Bone marrow (tissue), 2 donors: ENCODE results near the gene HSF2BP.
"Not testable (repeated sequence)": the region's sequence is repeated elsewhere in the genome, so short reads cannot be mapped to it uniquely, and the experiment has no call there.

Experiments
- DNase-seq, 2 donors: peaks; one replicate each; lab custom pipeline; 2025; lab: John Stamatoyannopoulos, UW

The HSF2BP gene

GRCh38 chr21:43619344-43619743 lies 39.9 kb downstream of the HSF2BP start:
- DNase-seq: no peak

- no peak for DNase-seq
Observed at GRCh38 chr21:43618940-43619339, 40.3 kb downstream of the HSF2BP start.

- DNase-seq: not testable (repeated sequence)
Observed at GRCh38 chr21:43616861-43617260, 42.4 kb downstream of the HSF2BP start.

- no peak for DNase-seq
Observed at GRCh38 chr21:43614839-43615238, 44.4 kb downstream of the HSF2BP start.

- DNase-seq: no peak
Observed at GRCh38 chr21:43613755-43614638, 45.3 kb downstream of the HSF2BP start.

- DNase-seq: peak in 1 of 2 donors; percentile 5
Observed at GRCh38 chr21:43611598-43612369, 47.5 kb downstream of the HSF2BP start.

- no peak for DNase-seq
Observed at GRCh38 chr21:43609501-43610340, 49.6 kb downstream of the HSF2BP start.

- no peak for DNase-seq
Observed at GRCh38 chr21:43608664-43609063, 50.6 kb downstream of the HSF2BP start.

- peak in 1 of 2 donors; percentile 27 for DNase-seq
Observed at GRCh38 chr21:43608225-43608624, 51.1 kb downstream of the HSF2BP start.

- DNase-seq: no peak
Observed at GRCh38 chr21:43605320-43606215, 53.7 kb downstream of the HSF2BP start.

- DNase-seq: no peak
Observed at GRCh38 chr21:43604505-43605204, 54.6 kb downstream of the HSF2BP start.

- no peak for DNase-seq
Observed at GRCh38 chr21:43603641-43604504, 55.4 kb downstream of the HSF2BP start.

- DNase-seq: peak in 1 of 2 donors; percentile 18
Observed at GRCh38 chr21:43603233-43603626, 56.1 kb downstream of the HSF2BP start.

GRCh38 chr21:43602266-43603232 lies 56.7 kb downstream of the HSF2BP start:
- no peak for DNase-seq

- DNase-seq: no peak
Observed at GRCh38 chr21:43600642-43601402, 58.5 kb downstream of the HSF2BP start.

- no peak for DNase-seq
Observed at GRCh38 chr21:43599728-43600127, 59.6 kb downstream of the HSF2BP start.

GRCh38 chr21:43598416-43599120 lies 60.7 kb downstream of the HSF2BP start:
- DNase-seq: no peak
